ENCODE data around the gene TLR10. TPM values are rescaled to one million over a fixed set of nuclear protein-coding genes. Genes with fewer than 3 reads are reported as not detected.
"Not testable (repeated sequence)": the region's sequence is repeated elsewhere in the genome, so short reads cannot be mapped to it uniquely, and the experiment has no call there.

Gene TLR10
- total RNA-seq, 2 donors from 2014 or later, result 0.18 TPM; not detected in 1

- no peak for ATAC-seq
- DNase-seq, result no peak
- intact Hi-C loops (cut with DNase I), result no loop called here
Measured at GRCh38 chr4:38774181-38774955, 8.4 kb downstream of the TLR10 start.

GRCh38 chr4:38770281-38770680, 12.5 kb downstream of the TLR10 start:
- intact Hi-C loops (cut with DNase I); ATAC-seq; DNase-seq: not testable (repeated sequence)

- no peak for ATAC-seq
- no peak for DNase-seq
- intact Hi-C loops (cut with DNase I), result no loop called here
Measured at GRCh38 chr4:38769857-38770256, 12.9 kb downstream of the TLR10 start.

GRCh38 chr4:38769441-38769840, 13.3 kb downstream of the TLR10 start:
- DNase-seq (no peak), ATAC-seq (no peak)
- intact Hi-C loops (cut with DNase I), result no loop called here

GRCh38 chr4:38768968-38769394, 13.8 kb downstream of the TLR10 start:
- intact Hi-C loops (cut with DNase I), result no loop called here
- DNase-seq (no peak), ATAC-seq (peak; percentile 53 to 71)

- ATAC-seq; intact Hi-C loops (cut with DNase I); DNase-seq: not testable (repeated sequence)
Measured at GRCh38 chr4:38766940-38767339, 15.8 kb downstream of the TLR10 start.

GRCh38 chr4:38765382-38765781, 17.4 kb downstream of the TLR10 start:
- intact Hi-C loops (cut with DNase I), result no loop called here

GRCh38 chr4:38764277-38764676, 18.5 kb downstream of the TLR10 start:
- intact Hi-C loops (cut with DNase I), result no loop called here
- no peak for DNase-seq
- no peak for ATAC-seq

More at GRCh38 chr4:38765382-38765781, 17.4 kb downstream of the TLR10 start:
- DNase-seq (no peak), ATAC-seq (no peak)

- DNase-seq, result no peak
- no peak for ATAC-seq
- intact Hi-C loops (cut with DNase I), result no loop called here
Measured at GRCh38 chr4:38762560-38762959, 20.2 kb downstream of the TLR10 start.

GRCh38 chr4:38759790-38760122, 23.0 kb downstream of the TLR10 start:
- intact Hi-C loops (cut with DNase I), result loop anchor here in 1 of 2 donors (5.0 kb wide), 2 partner anchors 98 to 378 kb away; partner anchors contain the start of gene TLR6
- ATAC-seq (no peak), DNase-seq (no peak)

GRCh38 chr4:38759113-38759789, 23.5 kb downstream of the TLR10 start:
- DNase-seq (peak; percentile 62), ATAC-seq (peak; percentile 89 to 90)
- intact Hi-C loops (cut with DNase I), result loop anchor here in 1 of 2 donors (5.0 kb wide), 2 partner anchors 98 to 378 kb away; partner anchors contain the start of gene TLR6

GRCh38 chr4:38757945-38758600, 24.7 kb downstream of the TLR10 start:
- ATAC-seq (no peak), DNase-seq (no peak)
- intact Hi-C loops (cut with DNase I), result loop anchor here in 1 of 2 donors (5.0 kb wide), 2 partner anchors 99 to 379 kb away; partner anchors contain the start of gene TLR6

- DNase-seq (peak; percentile 88), ATAC-seq (peak; percentile 98 to 99)
- intact Hi-C loops (cut with DNase I), result no loop called here
Measured at GRCh38 chr4:38752941-38753806, 29.6 kb downstream of the TLR10 start.

GRCh38 chr4:38752372-38752940, 30.3 kb downstream of the TLR10 start:
- DNase-seq (no peak), ATAC-seq (peak; percentile 0 to 47)
- intact Hi-C loops (cut with DNase I), result no loop called here

- DNase-seq (no peak), ATAC-seq (no peak)
- intact Hi-C loops (cut with DNase I), result no loop called here
Measured at GRCh38 chr4:38751341-38752010, 31.3 kb downstream of the TLR10 start.

- intact Hi-C loops (cut with DNase I), result no loop called here
- ATAC-seq (no peak), DNase-seq (no peak)
Measured at GRCh38 chr4:38749336-38749735, 33.5 kb downstream of the TLR10 start.

- intact Hi-C loops (cut with DNase I), result no loop called here
- DNase-seq (no peak), ATAC-seq (no peak)
Measured at GRCh38 chr4:38747629-38748028, 35.2 kb downstream of the TLR10 start.

GRCh38 chr4:38745881-38746280, 36.9 kb downstream of the TLR10 start:
- DNase-seq (no peak), ATAC-seq (no peak)
- intact Hi-C loops (cut with DNase I), result no loop called here
